Mammary epithelial cell (primary cell): Measurements from ENCODE around the gene SIRPB2.

Source experiments
- CTCF ChIP-seq, 2 donors: IDR thresholded peaks in 1 of 2; conservative IDR thresholded peaks in 1 of 2; 2 replicates each; pipeline ENCODE4 v1.5.1; 2011 to 2012; ENCODE audit warnings: inconsistent platforms in 2 of 2, low read length in 2 of 2, mild to moderate bottlenecking in 2 of 2, control low read depth in 1 of 2, low read depth in 1 of 2; ENCODE audit not compliant: insufficient read depth in 1 of 2; ENCODE audit errors: extremely low read depth in 1 of 2
- EZH2 ChIP-seq: IDR thresholded peaks from 2 replicates; pipeline ENCODE4 v1.6.1; 2012; ENCODE audit warnings: low read length, inconsistent platforms, borderline replicate concordance

- TF ChIP-seq CTCF (conservative IDR thresholded peaks at IDR 0.05 in 1 of 2, IDR thresholded peaks at IDR 0.05 in 1 of 2; ENCODE audit: extremely low read depth in 1 of 2, insufficient read depth in 1 of 2, low read depth in 1 of 2, low read length in 2 of 2) (peak; percentile 75 to 87), EZH2 (no peak)
Observed at GRCh38 chr20:1474817-1475603, 16.2 kb downstream of the SIRPB2 start.
